Osteoblast (primary cell): Measurements from ENCODE around the gene C1orf226. TPM values are rescaled to one million over a fixed set of nuclear protein-coding genes. Genes with fewer than 3 reads are reported as not detected.

Experiments
- DNase-seq: peaks from one replicate; pipeline ENCODE4 v3.0.0; 2011; ENCODE audit warnings: low spot score, mixed read lengths; ENCODE audit not compliant: insufficient read length; ENCODE audit errors: missing footprints
- H2AFZ ChIP-seq: 2 replicates; pipeline ENCODE4 v1.6.0; 2011; ENCODE audit warnings: mild to moderate bottlenecking, low read length
- H3K27ac ChIP-seq: 2 replicates; pipeline ENCODE4 v1.5.1; 2011; ENCODE audit warnings: mild to moderate bottlenecking, low read depth, low read length, moderate library complexity
- H3K27me3 ChIP-seq: 2 replicates; pipeline ENCODE4 v1.6.0; 2012; ENCODE audit warnings: mild to moderate bottlenecking, control low read depth, inconsistent platforms, low read length, moderate library complexity; ENCODE audit not compliant: insufficient read depth
- H3K36me3 ChIP-seq: 2 replicates; pipeline ENCODE4 v1.5.1; 2011; ENCODE audit warnings: mild to moderate bottlenecking, low read length, control low read depth, moderate library complexity; ENCODE audit not compliant: insufficient read depth
- H3K4me1 ChIP-seq: 2 replicates; pipeline ENCODE4 v1.5.1; 2011; ENCODE audit warnings: mild to moderate bottlenecking, low read length, control low read depth, moderate library complexity; ENCODE audit not compliant: insufficient read depth
- H3K4me2 ChIP-seq: 2 replicates; pipeline ENCODE4 v1.6.0; 2011; ENCODE audit warnings: mild to moderate bottlenecking, low read length; ENCODE audit not compliant: insufficient read depth
- H3K4me3 ChIP-seq: fragments of 200-600 bp; sonication (generic); 3 replicates; pipeline ENCODE4 v1.5.1; 2012; ENCODE audit warnings: mild to moderate bottlenecking, low read length, inconsistent platforms; ENCODE audit not compliant: insufficient read depth
- H3K79me2 ChIP-seq: 2 replicates; pipeline ENCODE4 v1.6.0; 2012; ENCODE audit warnings: mild to moderate bottlenecking, low read length, control low read depth, inconsistent platforms; ENCODE audit not compliant: insufficient read depth
- H3K9me3 ChIP-seq: 2 replicates; pipeline ENCODE4 v1.5.1; 2011; ENCODE audit warnings: low read depth, low read length, control low read depth
- H4K20me1 ChIP-seq: 2 replicates; pipeline ENCODE4 v1.6.0; 2012; ENCODE audit warnings: mild to moderate bottlenecking, low read length, control low read depth; ENCODE audit not compliant: insufficient read depth
- CTCF ChIP-seq: IDR thresholded peaks from 2 replicates; pipeline ENCODE4 v1.5.1; 2011; ENCODE audit warnings: mild to moderate bottlenecking, low read depth, low read length, moderate library complexity; ENCODE audit errors: extremely low read depth
- total RNA-seq: library from RNA; depleted of rRNA; stranded (reverse); fragments of >200 nt; gene quantifications from 2 replicates; pipeline ENCODE4 v1.2.3, GENCODE V29; 2012

C1orf226 gene
- total RNA-seq, 1 donor = under 0.01 TPM

- H2AFZ ChIP-seq = no peak overlapping the region
- no peaks in the 10 kb centered on the region for H3K36me3 ChIP-seq
- TF ChIP-seq CTCF = no peak
- DNase-seq = no peak
- no peaks in the 10 kb centered on the region for H3K9me3 ChIP-seq
- H3K4me1 ChIP-seq = no peaks in the 10 kb centered on the region
- H4K20me1 ChIP-seq = no peaks in the 10 kb centered on the region
- no peaks in the 10 kb centered on the region for H3K79me2 ChIP-seq
- H3K4me2 ChIP-seq = no peak overlapping the region
- H3K27me3 ChIP-seq = peaks cover 10% of the 10 kb centered on the region
- H3K4me3 ChIP-seq = no peak overlapping the region
- H3K27ac ChIP-seq = no peak overlapping the region
Observed at GRCh38 chr1:162373541-162374260, 7.8 kb upstream of the C1orf226 start.

- H3K79me2 ChIP-seq = no peaks in the 10 kb centered on the region
- TF ChIP-seq CTCF = no peak
- H3K4me2 ChIP-seq = no peak overlapping the region
- DNase-seq = no peak
- no peaks in the 10 kb centered on the region for H3K36me3 ChIP-seq
- peaks cover 6% of the 10 kb centered on the region for H3K27me3 ChIP-seq
- no peak overlapping the region for H3K4me3 ChIP-seq
- H4K20me1 ChIP-seq = no peaks in the 10 kb centered on the region
- no peaks in the 10 kb centered on the region for H3K4me1 ChIP-seq
- no peak overlapping the region for H2AFZ ChIP-seq
- H3K9me3 ChIP-seq = no peaks in the 10 kb centered on the region
- no peak overlapping the region for H3K27ac ChIP-seq
Observed at GRCh38 chr1:162374406-162374805, 7.1 kb upstream of the C1orf226 start.

GRCh38 chr1:162375463-162375862 is 6.1 kb upstream of the C1orf226 start:
- H3K27ac ChIP-seq = no peak overlapping the region
- H3K4me2 ChIP-seq = no peak overlapping the region
- H3K79me2 ChIP-seq = no peaks in the 10 kb centered on the region
- peaks cover 4% of the 10 kb centered on the region for H3K27me3 ChIP-seq
- H4K20me1 ChIP-seq = no peaks in the 10 kb centered on the region
- H3K4me1 ChIP-seq = no peaks in the 10 kb centered on the region
- no peaks in the 10 kb centered on the region for H3K9me3 ChIP-seq
- no peak overlapping the region for H3K4me3 ChIP-seq
- no peak overlapping the region for H2AFZ ChIP-seq
- TF ChIP-seq CTCF = no peak
- H3K36me3 ChIP-seq = no peaks in the 10 kb centered on the region
- DNase-seq = no peak

- no peaks in the 10 kb centered on the region for H3K79me2 ChIP-seq
- TF ChIP-seq CTCF = no peak
- no peaks in the 10 kb centered on the region for H3K4me1 ChIP-seq
- H2AFZ ChIP-seq = no peak within 1 kb of the TSS
- peaks cover 4% of the 10 kb centered on the region for H3K27me3 ChIP-seq
- no peak for DNase-seq
- no peak within 1 kb of the TSS for H3K27ac ChIP-seq
- H4K20me1 ChIP-seq = no peaks in the 10 kb centered on the region
- no peak within 1 kb of the TSS for H3K4me2 ChIP-seq
- no peaks in the 10 kb centered on the region for H3K9me3 ChIP-seq
- no peaks in the 10 kb centered on the region for H3K36me3 ChIP-seq
- H3K4me3 ChIP-seq = no peak within 1 kb of the TSS
Observed at GRCh38 chr1:162376691-162377090, 4.8 kb upstream of the C1orf226 start, which contains the start of gene SPATA46. SPATA46 (minus strand) TSS chr1:162376854; CDS start chr1:162376790, 64 bp downstream.
